Stomach (tissue), 4 donors: ENCODE measurements around the gene CLASP2.
"Not testable (repeated sequence)": the region's sequence is repeated elsewhere in the genome, so short reads cannot be mapped to it uniquely, and the experiment has no call there.

ENCODE experiments used
- CTCF ChIP-seq, 7 experiments: fragments of 450-650 bp in 4 of 7; fragments of 200-600 bp in 3 of 7; sonication (generic) in 3 of 7; IDR thresholded peaks; one replicate each; pipeline ENCODE4 v1.5.1; 2016 to 2019; ENCODE audit warnings: antibody characterized with exemption in 7 of 7, control low read depth in 2 of 7, mild to moderate bottlenecking in 1 of 7
- EP300 ChIP-seq: sonication (generic); formaldehyde crosslinking; IDR thresholded peaks from one replicate; pipeline ENCODE4 v1.6.1; 2017; ENCODE audit warnings: antibody characterized with exemption
- POLR2A ChIP-seq, 4 donors: fragments of 450-650 bp; IDR thresholded peaks; one replicate each; pipeline ENCODE4 v1.6.1; 2016; ENCODE audit warnings: antibody characterized with exemption in 4 of 4, control low read depth in 2 of 4, mild to moderate bottlenecking in 1 of 4, moderate library complexity in 1 of 4
- POLR2AphosphoS5 ChIP-seq, 3 donors: sonication (generic); formaldehyde crosslinking; IDR thresholded peaks; one replicate each; pipeline ENCODE4 v1.6.1; 2016; ENCODE audit warnings: antibody characterized with exemption in 3 of 3

GRCh38 chr3:33754391-33754790, 36.3 kb upstream of the CLASP2 start:
- not testable (repeated sequence) for TF ChIP-seq POLR2AphosphoS5 (IDR thresholded peaks at IDR 0.05); POLR2A (IDR thresholded peaks at IDR 0.05); EP300; CTCF (IDR thresholded peaks at IDR 0.05)
